NCI-H1105 (cell line): ENCODE results near the gene VWF.

Experiments used
- DNase-seq: peaks from one replicate; lab custom pipeline; 2025; lab: John Stamatoyannopoulos, UW

The VWF gene

GRCh38 chr12:5982106-5982505, 142.4 kb downstream of the VWF start:
- no peak for DNase-seq

- no peak for DNase-seq
Observed at GRCh38 chr12:5977556-5977955, 146.9 kb downstream of the VWF start.

DNA sequence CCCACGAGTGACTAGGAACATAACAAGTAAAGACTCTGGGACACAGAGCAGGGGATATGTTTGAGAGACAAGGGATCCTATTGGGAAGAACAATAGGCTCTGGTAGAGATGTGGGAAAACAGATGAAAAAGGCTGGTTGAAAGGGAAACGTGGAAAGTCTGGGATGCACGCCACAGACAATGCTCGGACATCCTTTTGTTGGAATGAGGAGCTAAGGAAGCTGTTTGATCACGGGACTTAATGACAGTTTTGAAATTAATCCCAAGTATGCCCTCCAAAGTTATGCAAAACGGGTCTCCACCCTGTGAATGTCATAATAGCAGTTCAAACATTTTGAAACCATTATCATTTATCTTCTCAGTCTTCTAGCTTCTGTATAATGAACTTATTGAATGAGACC, 147.8 kb downstream of the VWF start:
- no peak for DNase-seq

- no peak for DNase-seq
Observed at GRCh38 chr12:5976196-5976595, 148.3 kb downstream of the VWF start.

DNA sequence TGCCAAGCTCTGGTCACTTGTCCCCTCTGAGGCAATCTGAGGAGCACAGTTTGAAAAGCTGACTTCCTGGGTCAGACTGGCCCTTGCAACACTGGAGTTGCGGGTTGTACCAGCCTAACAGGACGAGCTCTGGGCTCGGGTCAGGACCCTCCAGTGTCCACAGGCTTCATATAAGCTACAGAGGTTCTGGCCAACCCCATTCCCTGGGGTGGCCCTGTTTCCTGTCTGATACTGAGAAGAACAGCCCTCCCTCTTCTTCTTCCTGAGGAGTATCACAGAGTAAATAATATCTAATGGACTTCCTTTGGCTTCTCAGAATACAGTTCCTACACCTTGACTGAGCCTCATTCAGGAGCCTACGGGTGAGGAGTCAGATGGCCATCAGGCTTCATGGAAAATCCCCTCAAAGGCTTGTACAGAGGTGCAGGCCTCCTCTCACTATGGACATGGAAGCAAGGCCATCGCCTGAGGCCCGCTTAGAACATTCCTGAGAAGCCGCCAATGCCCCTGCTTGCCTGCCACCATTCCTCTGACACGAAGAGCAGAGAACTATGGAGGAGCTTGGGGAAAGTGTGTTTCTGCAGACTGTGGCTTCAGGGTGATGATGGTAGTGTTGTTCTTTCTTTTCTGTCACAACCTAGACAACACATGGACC, 150.9 kb downstream of the VWF start:
- no peak for DNase-seq

DNA sequence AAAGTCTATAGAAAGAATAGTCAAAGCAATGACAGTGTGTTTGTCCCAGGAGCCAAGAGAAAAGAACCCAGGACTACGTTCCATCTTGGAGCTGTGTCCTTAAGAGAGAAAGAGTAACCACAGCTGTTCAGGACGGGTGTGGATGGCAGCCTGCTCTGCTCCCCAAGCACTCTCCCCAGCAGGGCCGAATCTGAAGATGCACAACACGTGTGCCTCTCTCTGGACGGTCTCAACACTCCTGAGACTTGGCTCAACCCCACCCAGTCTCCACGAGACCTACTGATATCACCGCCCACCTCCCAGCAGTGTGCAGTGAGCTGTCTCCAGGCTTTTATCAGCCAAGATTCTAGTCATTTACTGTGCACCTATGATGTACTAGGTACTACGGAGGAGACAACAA, 152.1 kb downstream of the VWF start:
- no peak for DNase-seq

DNA sequence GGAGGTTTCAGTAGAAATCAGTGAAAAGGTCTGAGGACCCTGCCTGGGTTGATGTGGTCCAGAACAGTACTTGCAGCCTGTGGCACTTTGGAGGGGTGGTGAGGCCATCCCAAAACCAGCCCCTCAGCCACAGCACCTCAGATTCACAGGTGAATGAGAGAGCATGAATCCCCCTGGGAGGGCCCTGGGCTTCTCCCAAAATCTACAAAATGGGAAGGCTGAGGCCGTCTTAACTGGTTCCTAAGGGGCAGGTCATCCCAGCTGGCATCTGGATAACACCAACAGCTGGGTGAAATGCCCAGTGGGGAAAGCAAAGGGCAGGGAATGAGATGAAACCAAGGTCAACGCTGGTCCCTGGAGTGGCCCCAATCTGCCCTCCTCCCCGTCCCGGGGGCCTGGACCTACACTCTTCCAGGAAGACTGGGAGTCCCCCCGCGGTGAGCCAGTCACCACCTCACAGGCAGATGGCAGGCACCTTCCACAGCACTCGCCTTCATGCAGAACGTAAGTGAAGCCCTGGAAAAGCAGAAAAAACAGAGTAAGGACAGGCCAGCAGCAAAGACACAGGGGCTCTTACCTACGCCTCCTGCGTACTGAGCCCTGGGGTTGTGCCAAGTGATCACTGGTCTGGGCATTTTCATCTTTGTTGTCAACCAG, 153.1 kb downstream of the VWF start:
- DNase-seq, result no peak

DNA sequence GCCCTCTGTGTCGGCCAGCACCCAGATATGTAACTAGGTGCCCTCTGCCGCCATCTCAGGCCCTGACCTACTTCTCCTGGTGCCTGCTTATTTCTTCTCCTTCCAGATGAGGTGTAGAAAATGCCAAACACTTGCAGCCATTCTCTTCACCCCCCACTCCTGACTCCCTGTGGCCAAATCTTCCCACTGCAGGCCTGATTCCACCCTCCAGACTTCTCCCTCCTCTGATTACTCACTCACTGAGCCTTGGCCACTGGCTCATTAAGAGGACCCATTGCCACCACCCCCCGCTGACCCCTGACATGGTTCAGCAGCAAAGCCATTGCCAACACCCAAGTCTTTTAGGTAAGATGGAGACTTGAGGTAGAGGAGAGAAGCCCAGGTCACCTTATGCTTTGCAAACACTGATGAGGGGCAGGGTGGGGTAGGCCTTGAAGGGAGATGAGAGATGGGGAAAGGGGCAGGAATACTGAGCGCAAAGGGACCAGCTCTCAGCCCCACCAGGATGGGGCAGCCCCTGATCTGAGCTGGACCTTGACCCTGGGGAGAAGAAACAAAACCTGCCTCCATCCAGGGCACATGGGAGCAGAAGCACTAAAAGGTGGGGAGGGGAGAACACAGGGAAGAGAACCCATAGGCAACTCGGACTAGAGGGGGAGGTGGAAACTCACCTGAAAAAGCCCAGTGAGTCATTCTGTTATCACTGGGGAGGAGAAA, 154.3 kb downstream of the VWF start:
- no peak for DNase-seq

DNA sequence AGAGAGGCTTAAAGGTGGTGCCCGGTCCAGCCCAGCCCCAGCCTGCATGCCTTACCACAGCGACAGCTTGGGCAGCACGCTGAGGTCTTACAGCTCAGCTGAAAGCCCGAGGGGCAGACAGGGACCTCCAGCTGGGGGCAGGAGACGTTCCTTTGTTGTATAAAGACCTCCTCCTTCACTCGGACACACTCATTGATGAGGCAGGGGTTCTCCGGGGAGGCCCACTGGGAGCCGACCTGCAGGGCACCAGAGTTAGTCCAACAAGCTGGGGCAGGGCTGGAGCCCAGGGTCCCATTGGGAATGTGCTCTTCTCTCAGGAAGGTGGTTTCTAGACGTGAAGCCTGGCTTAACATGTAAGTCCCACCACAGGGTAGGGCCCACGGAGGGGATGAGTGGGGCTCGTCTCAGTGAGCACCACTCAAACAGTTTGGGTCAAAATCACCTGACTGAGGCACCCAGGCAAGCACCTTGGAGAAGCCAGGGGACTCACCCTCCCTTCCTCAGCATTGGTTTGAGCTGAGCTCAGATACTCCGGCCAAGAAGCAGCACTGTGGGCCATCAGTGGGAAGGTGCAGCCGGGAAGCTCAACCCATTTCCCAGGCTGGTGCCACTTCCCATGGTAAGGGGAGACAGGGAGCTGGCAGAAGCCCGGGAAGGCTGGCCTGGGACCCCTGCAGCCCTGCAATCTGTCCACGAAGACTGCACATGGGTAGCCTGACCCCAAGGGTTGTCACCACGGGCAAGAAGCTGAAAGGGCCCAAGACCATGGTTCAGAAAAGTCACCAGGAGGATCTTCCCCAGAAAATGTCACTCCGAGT, 155.1 kb downstream of the VWF start:
- DNase-seq, result no peak

GRCh38 chr12:5967645-5968415, 156.6 kb downstream of the VWF start:
- no peak for DNase-seq

- no peak for DNase-seq
Observed at GRCh38 chr12:5966486-5967095, 157.9 kb downstream of the VWF start.

DNA sequence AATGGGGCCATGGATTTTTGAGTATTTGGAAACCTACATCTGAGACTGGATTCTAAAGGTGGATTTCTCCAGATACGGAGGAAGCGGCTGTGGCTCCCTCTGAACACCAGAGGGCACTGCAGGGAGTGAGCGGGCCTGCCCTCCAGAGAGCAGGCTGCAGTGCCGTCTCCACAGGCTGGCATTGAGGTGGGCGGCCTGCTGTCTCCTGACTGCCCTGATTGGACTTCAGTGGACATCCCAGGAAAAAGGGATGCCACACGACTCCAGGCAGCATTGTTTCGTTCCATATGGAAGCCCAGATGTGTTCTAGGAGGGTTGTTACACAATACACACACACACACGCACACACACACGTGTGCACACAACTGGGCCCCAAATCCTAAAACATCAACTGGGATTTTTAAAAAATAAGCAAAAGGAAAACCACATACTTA, 158.5 kb downstream of the VWF start:
- DNase-seq, result peak; percentile 39

- no peak for DNase-seq
Observed at GRCh38 chr12:5964913-5965900, 159.3 kb downstream of the VWF start.

DNA sequence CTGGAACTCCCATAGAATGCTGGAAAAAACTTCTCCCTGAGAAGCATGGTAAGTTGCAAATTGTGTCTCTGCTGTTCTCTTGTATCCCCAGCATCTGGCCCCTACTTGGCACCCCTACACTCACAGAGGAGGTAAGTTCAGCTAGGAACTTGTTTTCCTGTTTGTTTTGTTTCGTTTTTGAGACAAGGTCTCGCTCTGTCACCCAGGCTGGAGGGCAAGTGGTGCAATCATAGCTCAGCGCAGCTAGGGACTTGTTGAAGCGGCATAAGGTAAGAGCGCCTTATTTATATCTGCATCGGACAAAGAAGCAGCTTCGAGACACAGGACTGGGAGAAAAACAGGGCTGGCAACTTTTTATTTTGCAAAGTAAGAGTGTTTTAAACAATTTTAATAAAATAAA, 161.0 kb downstream of the VWF start:
- no peak for DNase-seq

- no peak for DNase-seq
Observed at GRCh38 chr12:5960783-5961182, 163.7 kb downstream of the VWF start.

DNA sequence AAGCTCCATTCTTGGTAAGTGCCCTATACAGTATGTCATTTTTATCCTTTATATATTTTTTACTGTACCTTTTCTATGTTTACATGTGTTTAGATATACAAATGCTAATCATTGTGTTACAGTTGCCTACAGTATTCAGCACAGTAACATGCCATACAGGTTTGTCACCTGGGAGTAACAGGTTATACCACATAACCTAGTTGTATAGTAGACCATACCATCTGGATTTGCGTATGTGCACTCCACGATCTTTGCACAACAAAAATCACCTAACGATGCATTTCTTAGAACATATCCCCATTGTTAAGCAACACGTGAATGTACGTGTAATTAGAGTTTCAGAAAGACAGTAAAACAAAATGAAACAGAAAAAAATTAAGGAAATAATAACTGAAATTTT, 167.5 kb downstream of the VWF start:
- DNase-seq, result no peak

- DNase-seq, result no peak
Observed at GRCh38 chr12:5954661-5955060, 169.8 kb downstream of the VWF start.

GRCh38 chr12:5953835-5954586, 170.5 kb downstream of the VWF start:
- no peak for DNase-seq

DNA sequence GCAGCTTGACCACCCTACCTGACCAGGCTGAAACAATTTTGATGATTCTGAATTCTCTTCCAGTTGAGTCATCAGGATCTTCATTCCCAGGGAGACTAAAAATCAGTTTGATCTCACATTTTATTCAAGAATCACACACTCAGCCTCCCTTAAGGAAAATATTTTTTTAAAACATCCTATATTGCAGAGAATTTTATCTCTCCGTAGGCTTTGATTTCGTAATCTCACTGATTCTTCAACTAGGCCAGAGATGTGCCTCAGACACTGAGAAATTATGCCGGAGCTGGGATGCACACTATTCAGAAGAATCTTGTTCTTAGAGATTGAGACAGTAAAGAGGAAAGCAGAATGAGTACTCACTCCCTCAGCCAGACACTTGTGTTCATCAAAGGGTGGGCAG, 172.4 kb downstream of the VWF start:
- DNase-seq, result no peak
